ENCODE data around the gene TMEM51. TPM values are rescaled to one million over a fixed set of nuclear protein-coding genes. Genes with fewer than 3 reads are reported as not detected.

TMEM51 gene
- total and polyA plus RNA-seq, 2 of the 13 experiments (the other 11 are each of a cell fraction or from before 2014, with no cell fraction given): 12.2 to 22.3 TPM

DNA sequence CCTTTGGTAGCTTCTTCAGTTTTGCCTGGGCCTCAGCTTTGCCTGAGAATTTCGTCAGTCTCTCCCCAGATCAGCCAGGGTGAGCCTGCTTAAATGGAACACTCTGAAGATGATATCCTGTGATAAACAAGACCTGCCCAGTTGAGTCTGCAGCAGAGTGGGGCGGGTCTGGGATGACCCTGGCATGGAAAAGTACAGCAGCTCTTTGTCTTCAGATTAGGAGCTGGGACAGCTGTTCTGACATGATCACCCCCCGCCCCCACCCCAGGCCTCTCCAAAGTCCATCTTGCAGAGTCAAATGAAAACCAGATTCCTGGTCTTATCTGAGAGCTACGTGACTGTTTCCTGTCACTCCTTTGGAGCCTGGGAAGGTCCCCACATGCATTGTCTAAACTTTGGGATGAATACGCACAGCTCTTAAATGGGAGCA, 2.2 kb upstream of the TMEM51 start (continued):
- TF ChIP-seq ATF1 (CRISPR knock-in tag; IDR thresholded peaks at IDR 0.05): peak; percentile 34; the same call in 1 of the 2 replicates
- TF ChIP-seq, protein P1, sequence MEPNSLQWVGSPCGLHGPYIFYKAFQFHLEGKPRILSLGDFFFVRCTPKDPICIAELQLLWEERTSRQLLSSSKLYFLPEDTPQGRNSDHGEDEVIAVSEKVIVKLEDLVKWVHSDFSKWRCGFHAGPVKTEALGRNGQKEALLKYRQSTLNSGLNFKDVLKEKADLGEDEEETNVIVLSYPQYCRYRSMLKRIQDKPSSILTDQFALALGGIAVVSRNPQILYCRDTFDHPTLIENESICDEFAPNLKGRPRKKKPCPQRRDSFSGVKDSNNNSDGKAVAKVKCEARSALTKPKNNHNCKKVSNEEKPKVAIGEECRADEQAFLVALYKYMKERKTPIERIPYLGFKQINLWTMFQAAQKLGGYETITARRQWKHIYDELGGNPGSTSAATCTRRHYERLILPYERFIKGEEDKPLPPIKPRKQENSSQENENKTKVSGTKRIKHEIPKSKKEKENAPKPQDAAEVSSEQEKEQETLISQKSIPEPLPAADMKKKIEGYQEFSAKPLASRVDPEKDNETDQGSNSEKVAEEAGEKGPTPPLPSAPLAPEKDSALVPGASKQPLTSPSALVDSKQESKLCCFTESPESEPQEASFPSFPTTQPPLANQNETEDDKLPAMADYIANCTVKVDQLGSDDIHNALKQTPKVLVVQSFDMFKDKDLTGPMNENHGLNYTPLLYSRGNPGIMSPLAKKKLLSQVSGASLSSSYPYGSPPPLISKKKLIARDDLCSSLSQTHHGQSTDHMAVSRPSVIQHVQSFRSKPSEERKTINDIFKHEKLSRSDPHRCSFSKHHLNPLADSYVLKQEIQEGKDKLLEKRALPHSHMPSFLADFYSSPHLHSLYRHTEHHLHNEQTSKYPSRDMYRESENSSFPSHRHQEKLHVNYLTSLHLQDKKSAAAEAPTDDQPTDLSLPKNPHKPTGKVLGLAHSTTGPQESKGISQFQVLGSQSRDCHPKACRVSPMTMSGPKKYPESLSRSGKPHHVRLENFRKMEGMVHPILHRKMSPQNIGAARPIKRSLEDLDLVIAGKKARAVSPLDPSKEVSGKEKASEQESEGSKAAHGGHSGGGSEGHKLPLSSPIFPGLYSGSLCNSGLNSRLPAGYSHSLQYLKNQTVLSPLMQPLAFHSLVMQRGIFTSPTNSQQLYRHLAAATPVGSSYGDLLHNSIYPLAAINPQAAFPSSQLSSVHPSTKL (CRISPR knock-in tag; IDR thresholded peaks at IDR 0.05): peak; percentile 86
- no peak for TF ChIP-seq MLXIP (CRISPR knock-in tag; IDR thresholded peaks at IDR 0.05; ENCODE audit: borderline replicate concordance)
- TF ChIP-seq ZNF44 (CRISPR knock-in tag; IDR thresholded peaks at IDR 0.05): no peak
- no peak; the same call in 1 of the 2 replicates for TF ChIP-seq TCF7L2 (IDR thresholded peaks at IDR 0.05; ENCODE audit: low read depth, low read length)
- TF ChIP-seq THRA (CRISPR knock-in tag; IDR thresholded peaks at IDR 0.05; ENCODE audit: borderline replicate concordance): peak; percentile 40; the same call in 1 of the 2 replicates
- no peak for TF ChIP-seq ZNF367 (CRISPR knock-in tag; IDR thresholded peaks at IDR 0.05; ENCODE audit: borderline replicate concordance)
- peak; percentile 84 for TF ChIP-seq HNF4G (IDR thresholded peaks at IDR 0.05; ENCODE audit: borderline replicate concordance, low read depth, low read length)
- no peak for TF ChIP-seq HNF4G (CRISPR knock-in tag; IDR thresholded peaks at IDR 0.05; ENCODE audit: borderline replicate concordance, low read depth)
- no peak for TF ChIP-seq KDM2A (CRISPR knock-in tag; IDR thresholded peaks at IDR 0.05; ENCODE audit: borderline replicate concordance, low read depth)
- TF ChIP-seq NAIF1 (CRISPR knock-in tag; IDR thresholded peaks at IDR 0.05; ENCODE audit: borderline replicate concordance): no peak
- TF ChIP-seq, protein P2, sequence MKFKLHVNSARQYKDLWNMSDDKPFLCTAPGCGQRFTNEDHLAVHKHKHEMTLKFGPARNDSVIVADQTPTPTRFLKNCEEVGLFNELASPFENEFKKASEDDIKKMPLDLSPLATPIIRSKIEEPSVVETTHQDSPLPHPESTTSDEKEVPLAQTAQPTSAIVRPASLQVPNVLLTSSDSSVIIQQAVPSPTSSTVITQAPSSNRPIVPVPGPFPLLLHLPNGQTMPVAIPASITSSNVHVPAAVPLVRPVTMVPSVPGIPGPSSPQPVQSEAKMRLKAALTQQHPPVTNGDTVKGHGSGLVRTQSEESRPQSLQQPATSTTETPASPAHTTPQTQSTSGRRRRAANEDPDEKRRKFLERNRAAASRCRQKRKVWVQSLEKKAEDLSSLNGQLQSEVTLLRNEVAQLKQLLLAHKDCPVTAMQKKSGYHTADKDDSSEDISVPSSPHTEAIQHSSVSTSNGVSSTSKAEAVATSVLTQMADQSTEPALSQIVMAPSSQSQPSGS (CRISPR knock-in tag; IDR thresholded peaks at IDR 0.05): 0 out of 2 replicates have a peak, but pooled peaks have one; percentile 38
- no peak for TF ChIP-seq SMAD3 (CRISPR knock-in tag; IDR thresholded peaks at IDR 0.05)
- peak; percentile 49 for TF ChIP-seq TEAD3 (CRISPR knock-in tag; optimal IDR thresholded peaks at IDR 0.05; ENCODE audit: borderline replicate concordance)
- TF ChIP-seq ZNF382 (CRISPR knock-in tag; IDR thresholded peaks at IDR 0.05; ENCODE audit: borderline replicate concordance): no peak
- no peak for TF ChIP-seq RORA (CRISPR knock-in tag; IDR thresholded peaks at IDR 0.05)
- TF ChIP-seq KDM3A (CRISPR knock-in tag; IDR thresholded peaks at IDR 0.05; ENCODE audit: low read depth): peak; percentile 26; the same call in 1 of the 2 replicates
- TF ChIP-seq ZFAT (CRISPR knock-in tag; conservative IDR thresholded peaks at IDR 0.05): no peak
- TF ChIP-seq SIN3A (IDR thresholded peaks at IDR 0.05; ENCODE audit: borderline replicate concordance, low read depth, low read length): peak; percentile 47; the same call in 1 of the 2 replicates
- no peak for TF ChIP-seq ATRX (CRISPR knock-in tag; IDR thresholded peaks at IDR 0.05; ENCODE audit: borderline replicate concordance)
- no peak for TF ChIP-seq HNRNPK (IDR thresholded peaks at IDR 0.05; ENCODE audit: low read depth, low read length, poor library complexity, severe bottlenecking)
- peak; percentile 70 for TF ChIP-seq FOXA3 (CRISPR knock-in tag; IDR thresholded peaks at IDR 0.05)
